OCI-LY3 (cell line): ENCODE results near the gene CD300LB.

Experiments
- CTCF ChIP-seq: fragments of 200-600, 300-600 bp; sonication (generic); IDR thresholded peaks from 2 replicates; pipeline ENCODE4 v1.5.1; 2014; ENCODE audit warnings: antibody characterized with exemption, low read length, low read depth
- EZH2phosphoT487 ChIP-seq: fragments of 200-600 bp; shearing (Covaris generic); IDR thresholded peaks from 2 replicates; pipeline ENCODE4 v1.6.1; 2018; ENCODE audit warnings: antibody characterized with exemption, mixed run types, low read depth

GRCh38 chr17:74561586-74561985, 30.3 kb upstream of the CD300LB start:
- TF ChIP-seq CTCF = no peak
- no peak for TF ChIP-seq EZH2phosphoT487
